OCI-LY7 (cell line): ENCODE results near the gene C1GALT1.

ENCODE experiments used
- CTCF ChIP-seq: fragments of 200-600 bp; sonication (generic); conservative IDR thresholded peaks from 2 replicates; pipeline ENCODE4 v1.5.1; 2014; ENCODE audit warnings: mild to moderate bottlenecking, antibody characterized with exemption, low read length, moderate library complexity, mixed read lengths
- EZH2phosphoT487 ChIP-seq: fragments of 200-600 bp; sonication (generic); IDR thresholded peaks from 2 replicates; pipeline ENCODE4 v1.6.1; 2018; ENCODE audit warnings: low read depth, borderline replicate concordance, mild to moderate bottlenecking, mixed run types, antibody characterized with exemption, low read length, moderate library complexity, mixed read lengths

GRCh38 chr7:7209412-7210050, 27.2 kb downstream of the C1GALT1 start:
- TF ChIP-seq CTCF (no peak), EZH2phosphoT487 (no peak)
